Fibroblast of skin of scalp (primary cell): Measurements from ENCODE around the gene SLC51B.

Source experiments
- DNase-seq: peaks from one replicate; pipeline ENCODE4 v3.0.0-alpha.2; 2013

SLC51B gene

DNA sequence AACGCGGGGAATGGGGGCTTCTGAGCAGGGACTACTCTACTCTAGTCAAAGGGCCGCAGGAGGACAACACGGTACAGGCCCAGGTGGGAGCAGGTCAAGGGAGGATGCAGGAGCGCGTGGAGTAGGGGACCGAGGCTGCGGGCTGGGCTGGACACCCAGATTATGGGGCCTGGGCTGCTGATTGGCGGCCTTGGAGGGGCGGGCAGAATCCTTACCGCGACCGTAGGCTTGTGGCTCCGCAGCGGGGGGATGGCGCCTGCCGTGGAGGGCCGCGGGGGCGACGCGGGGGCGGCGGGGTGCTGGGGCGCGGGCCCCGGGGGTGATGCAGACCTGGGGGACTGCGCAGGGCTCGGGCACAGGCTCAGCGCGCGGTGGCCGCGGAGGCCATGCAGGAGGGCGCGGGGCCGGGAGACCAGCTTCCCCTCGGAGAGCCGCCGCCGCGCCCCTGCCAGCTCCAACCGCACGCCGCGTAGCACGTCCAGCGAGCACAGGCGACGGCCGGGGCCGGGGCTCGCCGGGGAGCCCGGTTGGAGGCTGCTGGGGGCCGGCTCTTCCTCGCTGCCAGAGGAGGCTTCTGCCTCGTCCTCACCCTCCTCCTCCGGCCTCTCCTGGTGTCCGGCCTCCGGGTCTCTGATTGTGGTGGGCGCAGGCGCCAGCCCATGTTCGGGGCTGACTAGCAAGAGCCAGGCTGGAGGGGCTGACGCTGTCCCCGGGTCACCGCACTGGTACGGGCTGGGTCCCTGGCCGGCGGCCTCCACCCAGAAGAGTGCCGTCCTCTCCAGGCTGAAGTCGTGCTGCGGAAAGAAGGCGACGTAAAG lies 56.9 kb downstream of the SLC51B start:
- DNase-seq: no peak

DNA sequence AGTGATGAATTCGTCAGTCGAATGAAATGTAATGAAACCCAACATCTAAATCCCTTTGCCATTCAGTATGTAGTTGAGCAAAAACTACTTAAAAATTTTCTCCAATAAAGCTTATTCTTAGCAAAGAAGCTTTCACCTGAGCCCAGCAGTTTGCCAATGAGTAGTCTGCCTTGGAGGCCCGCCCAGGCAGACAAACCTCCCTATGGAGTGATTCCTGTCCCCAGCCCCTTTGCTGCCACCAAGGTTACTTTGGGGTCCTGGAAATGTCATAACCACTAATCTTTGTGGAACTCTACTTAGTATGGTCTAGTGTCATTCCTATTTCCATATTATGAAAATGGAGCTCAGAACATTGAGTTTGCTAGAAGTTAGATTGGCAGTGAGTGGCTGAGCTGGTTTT lies 57.7 kb downstream of the SLC51B start:
- no peak for DNase-seq
